ENCODE results near the gene PRPF6.
A peak's percentile ranks its signal among the peaks of the same experiment; 100 is the strongest.

The PRPF6 gene

DNA sequence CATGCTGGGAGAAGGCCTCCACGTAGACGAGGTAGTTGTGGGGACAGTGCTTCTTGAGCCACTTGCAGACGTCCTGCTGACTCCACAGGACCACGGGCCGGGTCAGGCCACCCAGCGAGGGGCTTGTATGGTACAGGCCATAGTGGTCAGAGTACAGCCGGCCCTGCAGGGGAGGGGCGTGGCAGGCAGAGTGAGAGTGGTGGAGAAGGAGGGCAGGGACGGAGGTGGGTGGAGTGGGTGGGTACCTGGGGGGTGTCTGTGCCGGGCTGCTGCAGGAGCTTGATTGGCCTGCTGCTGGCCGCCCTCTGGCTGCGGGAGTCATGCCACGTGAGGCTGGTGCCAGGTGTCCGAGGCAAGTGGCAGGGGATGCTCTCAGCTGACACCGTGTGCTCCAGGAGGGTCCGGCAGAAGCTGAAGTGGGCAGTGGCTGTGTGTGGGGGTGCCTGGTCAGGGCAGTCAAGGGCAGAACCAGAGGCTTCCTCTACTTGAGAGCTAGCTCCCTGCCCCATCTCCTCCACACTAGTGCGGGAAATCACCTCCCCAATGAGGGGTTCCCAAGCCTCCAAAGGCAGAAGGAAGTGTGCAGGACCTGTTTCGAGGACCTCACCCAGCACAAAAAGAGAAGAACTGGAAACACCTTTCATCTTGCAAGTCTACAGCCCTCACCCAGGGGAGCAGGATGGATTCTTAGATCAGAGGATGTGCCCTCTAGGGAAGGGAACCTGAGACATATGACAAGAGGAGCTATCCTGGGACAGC is 3.8 kb upstream of the PRPF6 start:
- H2BK12ac ChIP-seq (ENCODE audit: low read length in 2 of 2): peak overlapping the region in 1 of 2 experiments; percentile 0
- H4K8ac ChIP-seq (ENCODE audit: low read length): peak overlapping the region; percentile 24
- H2BK5ac ChIP-seq (ENCODE audit: low read depth, low read length, poor library complexity, severe bottlenecking): no peak overlapping the region
- H3K9me3 ChIP-seq (ENCODE audit: control insufficient read depth, low read length): no peaks in the 10 kb centered on the region
- no peak overlapping the region for H3K23ac ChIP-seq (ENCODE audit: low read length in 2 of 2)
- DNase-seq: no peak
- H3K18ac ChIP-seq (ENCODE audit: low read depth in 1 of 2, low read length in 2 of 2): no peak overlapping the region
- H3K14ac ChIP-seq (ENCODE audit: low read length in 2 of 2): no peak overlapping the region
- no peak overlapping the region for H3K9ac ChIP-seq (ENCODE audit: low read length)
- peak overlapping the region; percentile 52 for H4K91ac ChIP-seq (ENCODE audit: low read length)
- peaks cover 6% of the 10 kb centered on the region for H3K79me1 ChIP-seq (replicated peaks; ENCODE audit: low read length, poor library complexity, severe bottlenecking)
- no peak overlapping the region for H3K4ac ChIP-seq (ENCODE audit: low read depth in 1 of 2, low read length in 2 of 2)
- no peak overlapping the region for H2AFZ ChIP-seq (ENCODE audit: low read depth, low read length)
- H2BK120ac ChIP-seq (ENCODE audit: low read depth, low read length): no peak overlapping the region
- H2BK15ac ChIP-seq (ENCODE audit: low read depth, poor library complexity, severe bottlenecking): peak overlapping the region; percentile 17
- H2AK5ac ChIP-seq (ENCODE audit: low read length, severe bottlenecking): no peak overlapping the region
- H3K4me3 ChIP-seq (ENCODE audit: insufficient read depth in 1 of 2, low read depth in 1 of 2, low read length in 2 of 2): no peak overlapping the region
- peaks cover 52% of the 10 kb centered on the region for H3K4me1 ChIP-seq (ENCODE audit: control insufficient read depth, insufficient read depth, low read depth, low read length)
- no peaks in the 10 kb centered on the region for H3K27me3 ChIP-seq (ENCODE audit: control insufficient read depth in 1 of 2, insufficient read depth in 1 of 2, low read length in 2 of 2)
- peak overlapping the region; percentile 13 for H3K4me2 ChIP-seq (ENCODE audit: low read length, poor library complexity, severe bottlenecking)
- peak overlapping the region; percentile 29 for H3K27ac ChIP-seq (ENCODE audit: low read length, poor library complexity, severe bottlenecking)
- peaks cover 0 to 11% of the 10 kb centered on the region in 2 experiments for H3K36me3 ChIP-seq (ENCODE audit: control insufficient read depth in 1 of 2, insufficient read depth in 2 of 2, low read depth in 1 of 2, low read length in 2 of 2)
- 88% methylated on average over 16 of the region's 18 CpGs for WGBS

DNA sequence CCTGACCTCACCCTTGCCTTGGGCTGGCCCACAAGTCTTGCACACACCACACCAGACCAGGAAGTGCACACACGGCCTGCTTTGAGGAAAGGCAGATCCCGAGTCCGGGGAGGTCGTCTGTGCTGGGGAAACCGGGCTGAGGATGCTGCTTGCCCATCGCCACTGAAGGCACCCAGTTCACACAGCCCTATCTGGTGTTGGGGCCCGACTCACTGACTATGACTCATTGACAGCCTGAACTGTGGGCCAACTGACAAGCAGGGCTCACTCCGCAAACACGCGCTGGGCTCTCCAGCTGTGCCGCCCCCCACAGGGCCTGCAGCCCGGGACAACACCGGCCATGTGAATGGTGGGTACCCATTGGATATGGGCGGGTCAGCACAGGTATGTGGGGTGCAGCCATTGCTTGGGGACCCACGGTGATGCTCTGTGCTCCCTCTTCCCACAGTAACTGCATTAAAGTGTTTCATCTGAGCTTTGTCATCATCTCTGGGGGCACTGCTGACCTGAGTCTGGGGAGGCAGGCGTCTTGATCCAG is 3.1 kb upstream of the PRPF6 start:
- Histone ChIP-seq H3K4me3 (ENCODE audit: insufficient read depth in 1 of 2, low read depth in 1 of 2, low read length in 2 of 2) (no peak overlapping the region), H3K9ac (ENCODE audit: low read length) (no peak overlapping the region), H2BK5ac (ENCODE audit: low read depth, low read length, poor library complexity, severe bottlenecking) (no peak overlapping the region), H2BK15ac (ENCODE audit: low read depth, poor library complexity, severe bottlenecking) (no peak overlapping the region), H2AK5ac (ENCODE audit: low read length, severe bottlenecking) (no peak overlapping the region), H4K91ac (ENCODE audit: low read length) (no peak overlapping the region), H3K4ac (ENCODE audit: low read depth in 1 of 2, low read length in 2 of 2) (no peak overlapping the region), H3K9me3 (ENCODE audit: control insufficient read depth, low read length) (no peaks in the 10 kb centered on the region), H4K8ac (ENCODE audit: low read length) (peak overlapping the region; percentile 46), H3K27ac (ENCODE audit: low read length, poor library complexity, severe bottlenecking) (peak overlapping the region; percentile 29), H3K4me2 (ENCODE audit: low read length, poor library complexity, severe bottlenecking) (peak overlapping the region; percentile 13), H3K14ac (ENCODE audit: low read length in 2 of 2) (no peak overlapping the region), H3K27me3 (ENCODE audit: control insufficient read depth in 1 of 2, insufficient read depth in 1 of 2, low read length in 2 of 2) (no peaks in the 10 kb centered on the region), H3K4me1 (ENCODE audit: control insufficient read depth, insufficient read depth, low read depth, low read length) (peaks cover 54% of the 10 kb centered on the region), H2AFZ (ENCODE audit: low read depth, low read length) (no peak overlapping the region), H3K79me1 (replicated peaks; ENCODE audit: low read length, poor library complexity, severe bottlenecking) (peaks cover 10% of the 10 kb centered on the region), H3K23ac (ENCODE audit: low read length in 2 of 2) (no peak overlapping the region), H3K36me3 (ENCODE audit: control insufficient read depth in 1 of 2, insufficient read depth in 2 of 2, low read depth in 1 of 2, low read length in 2 of 2) (peaks cover 2 to 13% of the 10 kb centered on the region in 2 experiments), H3K18ac (ENCODE audit: low read depth in 1 of 2, low read length in 2 of 2) (peak overlapping the region in 1 of 2 experiments; percentile 14), H2BK120ac (ENCODE audit: low read depth, low read length) (no peak overlapping the region), H2BK12ac (ENCODE audit: low read length in 2 of 2) (no peak overlapping the region)
- 36% methylated on average over 16 of the region's 16 CpGs for WGBS
- peak; percentile 86 for DNase-seq

DNA sequence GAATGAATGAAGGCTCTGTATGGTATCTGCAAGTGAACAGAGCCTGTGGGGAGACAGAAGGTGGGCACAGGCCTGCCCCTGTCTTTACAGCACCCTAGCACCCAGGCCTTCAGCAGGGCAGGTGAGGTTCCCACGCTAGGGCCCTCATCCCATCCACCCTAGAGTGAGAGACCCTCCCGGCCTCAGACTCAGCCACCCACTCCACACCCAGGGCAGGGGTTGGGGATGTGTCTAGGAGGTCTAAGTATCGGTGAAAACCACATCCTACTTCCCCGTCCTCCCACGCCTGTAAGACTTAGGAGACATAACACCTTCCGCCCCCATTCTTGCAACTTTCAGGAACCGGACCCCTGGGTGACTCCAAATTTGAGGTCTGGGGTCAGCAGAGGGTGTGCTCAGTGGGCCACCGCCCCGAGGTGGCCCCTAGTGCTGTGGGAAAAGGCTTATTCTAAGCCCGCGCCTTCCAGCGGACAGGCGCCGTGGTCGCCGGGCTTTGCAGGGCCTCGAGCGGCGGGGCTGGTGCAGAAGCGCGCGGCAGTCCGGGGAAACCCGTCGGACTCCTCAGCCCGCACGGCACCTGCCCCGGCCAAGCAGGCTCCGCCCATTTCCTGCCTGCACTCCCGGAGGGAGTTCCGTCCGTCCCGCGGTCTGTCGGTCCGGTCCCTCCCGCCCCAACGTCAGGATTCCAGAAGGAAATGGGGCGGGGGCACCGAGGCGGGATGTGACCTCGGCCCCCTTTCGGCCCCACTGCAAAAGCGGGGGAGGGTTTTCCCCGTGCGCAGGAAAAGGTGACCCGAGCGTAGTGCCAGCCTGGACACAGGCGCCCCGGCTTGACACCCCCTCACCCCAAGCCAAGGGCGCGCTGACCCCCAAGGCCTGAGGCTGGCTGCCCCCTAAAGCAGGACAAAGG is 2.4 kb upstream of the PRPF6 start:
- H3K9ac ChIP-seq (ENCODE audit: low read length): no peak overlapping the region
- WGBS: 8% methylated on average over 45 of the region's 52 CpGs

More for the DNA sequence above, 2.4 kb upstream of the PRPF6 start:
- H3K27ac ChIP-seq (ENCODE audit: low read length, poor library complexity, severe bottlenecking): peak overlapping the region; percentile 29
- H3K4me3 ChIP-seq (ENCODE audit: insufficient read depth in 1 of 2, low read depth in 1 of 2, low read length in 2 of 2): peak overlapping the region; percentile 63 to 73
- peak overlapping the region; percentile 19 for H2AK5ac ChIP-seq (ENCODE audit: low read length, severe bottlenecking)
- H2BK120ac ChIP-seq (ENCODE audit: low read depth, low read length): peak overlapping the region; percentile 29
- peaks cover 12% of the 10 kb centered on the region for H3K79me1 ChIP-seq (replicated peaks; ENCODE audit: low read length, poor library complexity, severe bottlenecking)
- peak overlapping the region; percentile 95 for H3K4me2 ChIP-seq (ENCODE audit: low read length, poor library complexity, severe bottlenecking)
- peak overlapping the region; percentile 85 for H2BK15ac ChIP-seq (ENCODE audit: low read depth, poor library complexity, severe bottlenecking)
- peak; percentile 62 for DNase-seq
- peak overlapping the region; percentile 41 for H4K91ac ChIP-seq (ENCODE audit: low read length)
- peak overlapping the region in 1 of 2 experiments; percentile 77 for H3K23ac ChIP-seq (ENCODE audit: low read length in 2 of 2)
- H3K27me3 ChIP-seq (ENCODE audit: control insufficient read depth in 1 of 2, insufficient read depth in 1 of 2, low read length in 2 of 2): no peaks in the 10 kb centered on the region
- no peak overlapping the region for H2BK12ac ChIP-seq (ENCODE audit: low read length in 2 of 2)
- H3K18ac ChIP-seq (ENCODE audit: low read depth in 1 of 2, low read length in 2 of 2): peak overlapping the region; percentile 57 to 69
- peak overlapping the region; percentile 58 for H4K8ac ChIP-seq (ENCODE audit: low read length)
- no peak overlapping the region for H2BK5ac ChIP-seq (ENCODE audit: low read depth, low read length, poor library complexity, severe bottlenecking)
- H3K14ac ChIP-seq (ENCODE audit: low read length in 2 of 2): peak overlapping the region; percentile 2 to 33
- H2AFZ ChIP-seq (ENCODE audit: low read depth, low read length): no peak overlapping the region
- H3K9me3 ChIP-seq (ENCODE audit: control insufficient read depth, low read length): no peaks in the 10 kb centered on the region
- H3K36me3 ChIP-seq (ENCODE audit: control insufficient read depth in 1 of 2, insufficient read depth in 2 of 2, low read depth in 1 of 2, low read length in 2 of 2): peaks cover 7 to 16% of the 10 kb centered on the region in 2 experiments
- H3K4ac ChIP-seq (ENCODE audit: low read depth in 1 of 2, low read length in 2 of 2): peak overlapping the region; percentile 28 to 57
- H3K4me1 ChIP-seq (ENCODE audit: control insufficient read depth, insufficient read depth, low read depth, low read length): peaks cover 56% of the 10 kb centered on the region

Data from mesenchymal stem cell (in vitro differentiated cells and primary cell).